Gastrocnemius medialis (tissue), 4 donors: ENCODE data around the gene FCRLB. TPM values are rescaled to one million over a fixed set of nuclear protein-coding genes. Genes with fewer than 3 reads are reported as not detected.

Experiments used
- ATAC-seq, 2 donors: fragments of 150-250 bp; one replicate each; pipeline ENCODE4 v1.9.1; 2016
- DNase-seq, 2 donors: peaks; one replicate each; pipeline ENCODE4 v3.0.0-alpha.2; 2019
- H3K27ac ChIP-seq, 4 donors: fragments of 200-600 bp; sonication (generic); 1 replicate in 1 of 4; 2 replicates in 3 of 4; pipeline ENCODE4 v1.5.1; 2016 to 2018; ENCODE audit warnings: mild to moderate bottlenecking in 2 of 4, moderate library complexity in 1 of 4
- H3K27me3 ChIP-seq, 3 donors: fragments of 200-600 bp; sonication (generic) in 2 of 3; 1 replicate in 1 of 3; 2 replicates in 2 of 3; pipeline versions ENCODE4 v1.5.1 to v1.6.0; 2016 to 2019; ENCODE audit warnings: mild to moderate bottlenecking in 1 of 3, moderate library complexity in 1 of 3
- H3K36me3 ChIP-seq, 2 donors: fragments of 200-600 bp; sonication (generic) in 1 of 2; one replicate each; pipeline ENCODE4 v1.5.1; 2017 to 2018
- H3K4me1 ChIP-seq, 2 donors: fragments of 200-600 bp; sonication (generic) in 1 of 2; one replicate each; pipeline ENCODE4 v1.5.1; 2016 to 2017; ENCODE audit warnings: mild to moderate bottlenecking in 2 of 2
- H3K4me3 ChIP-seq, 4 donors: fragments of 200-600 bp; sonication (generic) in 3 of 4; 1 replicate in 1 of 4; 2 replicates in 3 of 4; pipeline ENCODE4 v1.5.1; 2016 to 2019; ENCODE audit warnings: mild to moderate bottlenecking in 2 of 4
- H3K9me3 ChIP-seq, 3 donors: fragments of 200-600 bp; sonication (generic) in 2 of 3; 1 replicate in 1 of 3; 2 replicates in 2 of 3; pipeline ENCODE4 v1.5.1; 2016 to 2019
- POLR2A ChIP-seq, 2 donors: fragments of 450-650 bp; IDR thresholded peaks; one replicate each; pipeline ENCODE4 v1.6.1; 2017; ENCODE audit warnings: antibody characterized with exemption in 2 of 2, mild to moderate bottlenecking in 2 of 2, moderate library complexity in 2 of 2
- in situ Hi-C, 4 donors: fragments of 200-750 bp; cut with MboI; loops; one replicate each; pipeline versions ENCODE4 v1.15.0 to v1.8.0; 2017; ENCODE audit warnings: low sequenced_read_pairs in 4 of 4
- intact Hi-C: fragments of 100-400 bp; cut with DNase I; formaldehyde crosslinking; loops from one replicate; pipeline ENCODE4 v1.15.1; 2023; ENCODE audit warnings: low total_unique reads
- total RNA-seq, 4 donors: library from RNA; depleted of rRNA; stranded (reverse); fragments of >200 nt; gene quantifications; one replicate each; pipeline versions ENCODE4 v1.1.0 to v1.2.3, GENCODE V29; 2016
- TF ChIP-seq, protein P1 (sequence below), 5 experiments: fragments of 450-650 bp in 3 of 5; fragments of 200-600 bp in 2 of 5; sonication (generic) in 2 of 5; IDR thresholded peaks in 4 of 5; conservative IDR thresholded peaks in 1 of 5; 1 replicate in 4 of 5; 2 replicates in 1 of 5; pipeline ENCODE4 v1.5.1; 2016 to 2019; ENCODE audit warnings: antibody characterized with exemption in 5 of 5, mild to moderate bottlenecking in 3 of 5, moderate library complexity in 3 of 5

FCRLB gene
- total RNA-seq, 4 donors from 2014 or later: not detected

DNA sequence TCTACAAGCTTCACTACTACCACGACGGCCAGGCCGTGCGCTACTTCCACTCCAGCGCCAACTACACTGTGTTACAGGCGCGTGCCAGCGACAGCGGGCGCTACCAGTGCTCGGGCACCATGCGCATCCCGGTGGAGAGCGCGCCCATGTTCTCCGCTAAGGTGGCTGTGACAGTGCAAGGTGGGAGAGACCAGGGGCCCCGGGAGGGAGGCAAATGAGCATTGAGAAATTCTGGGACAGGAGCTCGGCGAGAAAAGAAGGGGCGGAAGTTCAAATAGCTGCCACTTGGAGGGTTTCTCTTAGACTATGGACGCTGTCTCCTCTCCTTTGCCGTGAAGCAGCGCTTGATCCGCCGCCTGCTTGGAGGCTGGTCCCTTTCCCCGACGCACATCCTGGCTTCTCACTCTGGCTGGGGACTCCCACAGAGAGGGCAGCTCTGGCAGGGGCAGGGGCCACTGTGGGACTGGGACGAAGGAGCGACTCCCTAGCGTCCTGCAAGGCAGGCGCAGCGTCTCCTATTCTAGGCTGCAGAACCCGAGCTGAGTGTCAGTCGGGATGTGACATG, 4.6 kb downstream of the FCRLB start:
- in situ Hi-C loops: loop anchor here in 3 of 4 donors (25.0 kb wide), 2 partner anchors 114 to 514 kb away; partner anchors contain the start of genes APOA2 (in 2 of the 3), FCER1G (in 2 of the 3) and NDUFS2 (in 2 of the 3)
- ATAC-seq (peak; percentile 34 to 46), DNase-seq (no peak)
- H3K4me3 ChIP-seq: peak overlapping the region; percentile 71 to 88 (median 77)
- H3K27me3 ChIP-seq: peaks cover 10 to 39% (median 16%) of the 10 kb centered on the region in 3 donors
- H3K9me3 ChIP-seq: no peaks in the 10 kb centered on the region
- TF ChIP-seq, protein P1, sequence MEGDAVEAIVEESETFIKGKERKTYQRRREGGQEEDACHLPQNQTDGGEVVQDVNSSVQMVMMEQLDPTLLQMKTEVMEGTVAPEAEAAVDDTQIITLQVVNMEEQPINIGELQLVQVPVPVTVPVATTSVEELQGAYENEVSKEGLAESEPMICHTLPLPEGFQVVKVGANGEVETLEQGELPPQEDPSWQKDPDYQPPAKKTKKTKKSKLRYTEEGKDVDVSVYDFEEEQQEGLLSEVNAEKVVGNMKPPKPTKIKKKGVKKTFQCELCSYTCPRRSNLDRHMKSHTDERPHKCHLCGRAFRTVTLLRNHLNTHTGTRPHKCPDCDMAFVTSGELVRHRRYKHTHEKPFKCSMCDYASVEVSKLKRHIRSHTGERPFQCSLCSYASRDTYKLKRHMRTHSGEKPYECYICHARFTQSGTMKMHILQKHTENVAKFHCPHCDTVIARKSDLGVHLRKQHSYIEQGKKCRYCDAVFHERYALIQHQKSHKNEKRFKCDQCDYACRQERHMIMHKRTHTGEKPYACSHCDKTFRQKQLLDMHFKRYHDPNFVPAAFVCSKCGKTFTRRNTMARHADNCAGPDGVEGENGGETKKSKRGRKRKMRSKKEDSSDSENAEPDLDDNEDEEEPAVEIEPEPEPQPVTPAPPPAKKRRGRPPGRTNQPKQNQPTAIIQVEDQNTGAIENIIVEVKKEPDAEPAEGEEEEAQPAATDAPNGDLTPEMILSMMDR (IDR thresholded peaks at IDR 0.05 in 4 of 5, conservative IDR thresholded peaks at IDR 0.05 in 1 of 5): peak in 2 of 5 experiments; percentile 4 to 17
- no peak for TF ChIP-seq POLR2A (IDR thresholded peaks at IDR 0.05)
- peak overlapping the region; percentile 58 to 72 (median 69) for H3K27ac ChIP-seq
- intact Hi-C loops: no loop called here
- H3K4me1 ChIP-seq: peaks cover 0 to 14% of the 10 kb centered on the region in 2 donors
- H3K36me3 ChIP-seq: no peaks in the 10 kb centered on the region

DNA sequence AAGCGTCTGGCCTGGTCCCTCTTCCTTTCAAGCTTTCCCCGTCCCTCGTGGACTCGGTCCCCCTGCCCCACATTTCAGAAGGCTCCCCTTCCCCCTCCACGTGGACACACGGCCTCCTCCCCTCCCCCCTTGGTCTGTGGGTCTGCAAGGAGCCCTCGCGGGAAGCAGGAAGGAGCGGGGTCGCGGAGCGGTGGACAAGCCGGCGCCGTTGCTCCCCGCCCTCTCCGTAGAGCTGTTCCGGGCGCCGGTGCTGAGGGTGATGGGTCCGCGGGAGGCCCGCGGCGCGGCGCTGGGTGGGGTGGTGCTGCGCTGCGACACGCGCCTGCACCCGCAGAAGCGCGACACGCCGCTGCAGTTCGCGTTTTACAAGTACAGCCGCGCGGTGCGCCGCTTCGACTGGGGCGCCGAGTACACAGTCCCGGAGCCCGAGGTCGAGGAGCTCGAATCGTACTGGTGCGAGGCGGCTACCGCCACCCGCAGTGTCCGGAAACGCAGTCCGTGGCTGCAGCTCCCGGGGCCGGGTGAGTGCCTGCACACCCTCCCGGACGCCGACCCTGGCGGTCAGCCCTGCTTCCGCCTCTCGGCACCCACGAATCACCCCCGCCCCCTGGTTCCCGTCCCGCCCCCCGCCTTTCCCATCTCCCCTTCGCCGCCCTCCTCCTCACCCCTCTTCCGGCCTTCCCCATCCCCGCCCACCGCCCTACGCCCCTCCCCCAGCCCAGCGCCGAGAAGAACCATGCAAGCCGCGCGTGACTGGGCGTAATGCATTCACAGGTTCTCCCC, 5.3 kb downstream of the FCRLB start:
- Histone ChIP-seq H3K4me1 (peaks cover 0 to 14% of the 10 kb centered on the region in 2 donors), H3K9me3 (no peaks in the 10 kb centered on the region), H3K27ac (peak overlapping the region; percentile 58 to 77 (median 70)), H3K4me3 (peak overlapping the region; percentile 71 to 88 (median 77)), H3K27me3 (peaks cover 10 to 39% (median 16%) of the 10 kb centered on the region in 3 donors), H3K36me3 (no peaks in the 10 kb centered on the region)
- TF ChIP-seq, protein P1 (IDR thresholded peaks at IDR 0.05 in 4 of 5, conservative IDR thresholded peaks at IDR 0.05 in 1 of 5): peak in 1 of 5 experiments; percentile 17
- TF ChIP-seq POLR2A (IDR thresholded peaks at IDR 0.05): peak; percentile 28 to 35
- DNase-seq (peak; percentile 61 to 64), ATAC-seq (peak; percentile 76 to 79)
- in situ Hi-C loops: loop anchor here in 3 of 4 donors (25.0 kb wide), 2 partner anchors 114 to 514 kb away; partner anchors contain the start of genes APOA2 (in 2 of the 3), FCER1G (in 2 of the 3) and NDUFS2 (in 2 of the 3)
- intact Hi-C loops: no loop called here

DNA sequence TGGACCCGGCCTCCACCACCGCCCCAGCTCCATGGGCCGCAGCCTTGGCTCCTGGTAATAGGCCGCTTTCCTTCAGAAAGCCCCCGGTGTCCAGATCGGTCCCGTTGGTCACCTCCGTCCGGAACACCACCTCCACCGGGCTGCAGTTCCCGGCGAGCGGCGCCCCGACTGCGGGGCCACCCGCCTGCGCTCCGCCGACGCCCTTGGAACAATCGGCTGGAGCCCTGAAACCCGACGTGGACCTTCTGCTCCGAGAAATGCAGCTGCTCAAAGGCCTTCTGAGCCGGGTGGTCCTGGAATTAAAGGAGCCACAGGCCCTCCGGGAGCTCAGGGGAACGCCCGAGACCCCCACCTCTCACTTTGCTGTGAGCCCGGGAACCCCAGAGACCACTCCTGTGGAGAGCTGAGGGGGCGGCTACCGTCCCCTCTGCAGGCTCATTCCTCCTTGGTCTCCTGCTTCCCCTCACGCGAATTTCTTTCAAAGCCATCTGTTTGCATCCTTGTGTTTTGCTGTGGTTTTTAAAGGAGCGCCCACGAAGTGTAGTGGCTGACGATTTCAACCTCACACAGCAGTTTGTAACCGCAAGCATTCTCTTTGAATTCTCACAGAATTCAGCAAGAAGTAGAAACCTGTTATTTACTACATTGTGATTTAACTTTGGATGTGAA, 6.0 kb downstream of the FCRLB start:
- peaks cover 0 to 14% of the 10 kb centered on the region in 2 donors for H3K4me1 ChIP-seq
- DNase-seq (no peak), ATAC-seq (peak in 1 of 2 donors; percentile 25)
- peaks cover 10 to 35% (median 15%) of the 10 kb centered on the region in 3 donors for H3K27me3 ChIP-seq
- no peaks in the 10 kb centered on the region for H3K9me3 ChIP-seq
- no peaks in the 10 kb centered on the region for H3K36me3 ChIP-seq
- H3K27ac ChIP-seq: peak overlapping the region; percentile 58 to 77 (median 70)
- TF ChIP-seq, protein P1 (IDR thresholded peaks at IDR 0.05 in 4 of 5, conservative IDR thresholded peaks at IDR 0.05 in 1 of 5): no peak
- TF ChIP-seq POLR2A (IDR thresholded peaks at IDR 0.05): peak in 1 of 2 donors; percentile 13
- H3K4me3 ChIP-seq: peak overlapping the region; percentile 71 to 88 (median 77)
- in situ Hi-C loops (loop anchor here in 3 of 4 donors (25.0 kb wide), 2 partner anchors 115 to 515 kb away; partner anchors contain the start of genes APOA2 (in 2 of the 3), FCER1G (in 2 of the 3) and NDUFS2 (in 2 of the 3)), intact Hi-C loops (no loop called here)
